Panc1 (cell line): ENCODE results near the gene CTCFL.

Experiments
- POLR2AphosphoS5 ChIP-seq: IDR thresholded peaks from 2 replicates; pipeline ENCODE4 v1.6.1; 2012; ENCODE audit warnings: mild to moderate bottlenecking, low read depth, low read length, moderate library complexity
- SIN3A ChIP-seq: IDR thresholded peaks from 2 replicates; pipeline ENCODE4 v1.6.1; 2012; ENCODE audit warnings: low read depth, mild to moderate bottlenecking, low read length, moderate library complexity, borderline replicate concordance; ENCODE audit not compliant: insufficient read depth
- TCF7L2 ChIP-seq: IDR thresholded peaks from 2 replicates; pipeline ENCODE4 v1.6.1; 2011; ENCODE audit warnings: mild to moderate bottlenecking, low read depth, low read length, inconsistent platforms
- TF ChIP-seq, protein P1 (sequence below): fragments of 450-650 bp; IDR thresholded peaks from 2 replicates; pipeline ENCODE4 v1.5.1; 2017; ENCODE audit warnings: mild to moderate bottlenecking
- TF ChIP-seq, protein P2 (sequence below), 2 experiments: IDR thresholded peaks; 2 replicates each; pipeline ENCODE4 v1.6.1; 2011 to 2012; ENCODE audit warnings: low read depth in 2 of 2, control low read depth in 1 of 2, low read length in 1 of 2, mild to moderate bottlenecking in 1 of 2, moderate library complexity in 1 of 2; ENCODE audit not compliant: insufficient read depth in 1 of 2

DNA sequence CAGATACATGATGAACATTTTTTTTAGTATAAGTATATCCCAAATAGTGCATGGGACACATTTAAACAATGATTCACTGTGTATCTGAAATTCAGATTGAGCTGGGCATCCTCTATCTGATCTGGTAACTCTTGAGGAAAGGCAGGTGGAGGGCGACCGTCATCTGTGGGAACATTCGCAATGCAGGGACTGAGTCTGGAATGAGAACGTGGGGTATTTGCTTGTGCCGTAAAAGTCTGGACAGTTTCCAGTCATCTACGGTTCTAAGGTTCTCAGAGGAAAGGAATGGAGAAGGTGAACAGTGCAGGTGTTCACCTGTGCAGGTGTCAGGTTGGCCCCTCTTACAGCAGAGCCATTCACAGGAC lies 22.6 kb downstream of the CTCFL start:
- TF ChIP-seq SIN3A (no peak), POLR2AphosphoS5 (no peak), TCF7L2 (no peak)
- TF ChIP-seq, protein P1, sequence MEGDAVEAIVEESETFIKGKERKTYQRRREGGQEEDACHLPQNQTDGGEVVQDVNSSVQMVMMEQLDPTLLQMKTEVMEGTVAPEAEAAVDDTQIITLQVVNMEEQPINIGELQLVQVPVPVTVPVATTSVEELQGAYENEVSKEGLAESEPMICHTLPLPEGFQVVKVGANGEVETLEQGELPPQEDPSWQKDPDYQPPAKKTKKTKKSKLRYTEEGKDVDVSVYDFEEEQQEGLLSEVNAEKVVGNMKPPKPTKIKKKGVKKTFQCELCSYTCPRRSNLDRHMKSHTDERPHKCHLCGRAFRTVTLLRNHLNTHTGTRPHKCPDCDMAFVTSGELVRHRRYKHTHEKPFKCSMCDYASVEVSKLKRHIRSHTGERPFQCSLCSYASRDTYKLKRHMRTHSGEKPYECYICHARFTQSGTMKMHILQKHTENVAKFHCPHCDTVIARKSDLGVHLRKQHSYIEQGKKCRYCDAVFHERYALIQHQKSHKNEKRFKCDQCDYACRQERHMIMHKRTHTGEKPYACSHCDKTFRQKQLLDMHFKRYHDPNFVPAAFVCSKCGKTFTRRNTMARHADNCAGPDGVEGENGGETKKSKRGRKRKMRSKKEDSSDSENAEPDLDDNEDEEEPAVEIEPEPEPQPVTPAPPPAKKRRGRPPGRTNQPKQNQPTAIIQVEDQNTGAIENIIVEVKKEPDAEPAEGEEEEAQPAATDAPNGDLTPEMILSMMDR: no peak
- TF ChIP-seq, protein P2, sequence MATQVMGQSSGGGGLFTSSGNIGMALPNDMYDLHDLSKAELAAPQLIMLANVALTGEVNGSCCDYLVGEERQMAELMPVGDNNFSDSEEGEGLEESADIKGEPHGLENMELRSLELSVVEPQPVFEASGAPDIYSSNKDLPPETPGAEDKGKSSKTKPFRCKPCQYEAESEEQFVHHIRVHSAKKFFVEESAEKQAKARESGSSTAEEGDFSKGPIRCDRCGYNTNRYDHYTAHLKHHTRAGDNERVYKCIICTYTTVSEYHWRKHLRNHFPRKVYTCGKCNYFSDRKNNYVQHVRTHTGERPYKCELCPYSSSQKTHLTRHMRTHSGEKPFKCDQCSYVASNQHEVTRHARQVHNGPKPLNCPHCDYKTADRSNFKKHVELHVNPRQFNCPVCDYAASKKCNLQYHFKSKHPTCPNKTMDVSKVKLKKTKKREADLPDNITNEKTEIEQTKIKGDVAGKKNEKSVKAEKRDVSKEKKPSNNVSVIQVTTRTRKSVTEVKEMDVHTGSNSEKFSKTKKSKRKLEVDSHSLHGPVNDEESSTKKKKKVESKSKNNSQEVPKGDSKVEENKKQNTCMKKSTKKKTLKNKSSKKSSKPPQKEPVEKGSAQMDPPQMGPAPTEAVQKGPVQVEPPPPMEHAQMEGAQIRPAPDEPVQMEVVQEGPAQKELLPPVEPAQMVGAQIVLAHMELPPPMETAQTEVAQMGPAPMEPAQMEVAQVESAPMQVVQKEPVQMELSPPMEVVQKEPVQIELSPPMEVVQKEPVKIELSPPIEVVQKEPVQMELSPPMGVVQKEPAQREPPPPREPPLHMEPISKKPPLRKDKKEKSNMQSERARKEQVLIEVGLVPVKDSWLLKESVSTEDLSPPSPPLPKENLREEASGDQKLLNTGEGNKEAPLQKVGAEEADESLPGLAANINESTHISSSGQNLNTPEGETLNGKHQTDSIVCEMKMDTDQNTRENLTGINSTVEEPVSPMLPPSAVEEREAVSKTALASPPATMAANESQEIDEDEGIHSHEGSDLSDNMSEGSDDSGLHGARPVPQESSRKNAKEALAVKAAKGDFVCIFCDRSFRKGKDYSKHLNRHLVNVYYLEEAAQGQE (IDR thresholded peaks at IDR 0.05; ENCODE audit: insufficient read depth in 1 of 2, low read depth in 2 of 2, low read length in 1 of 2): no peak
